HG02870 (cell line): ENCODE results near the gene ARHGAP25.
"Not testable (repeated sequence)": the region's sequence is repeated elsewhere in the genome, so short reads cannot be mapped to it uniquely, and the experiment has no call there.

Experiments used
- ATAC-seq: cut with Tn5 transposase; IDR thresholded peaks from one replicate; pipeline ENCODE4 v1.9.1; 2021; ENCODE audit warnings: mild to moderate bottlenecking, moderate library complexity; ENCODE audit not compliant: unreplicated experiment

The ARHGAP25 gene

DNA sequence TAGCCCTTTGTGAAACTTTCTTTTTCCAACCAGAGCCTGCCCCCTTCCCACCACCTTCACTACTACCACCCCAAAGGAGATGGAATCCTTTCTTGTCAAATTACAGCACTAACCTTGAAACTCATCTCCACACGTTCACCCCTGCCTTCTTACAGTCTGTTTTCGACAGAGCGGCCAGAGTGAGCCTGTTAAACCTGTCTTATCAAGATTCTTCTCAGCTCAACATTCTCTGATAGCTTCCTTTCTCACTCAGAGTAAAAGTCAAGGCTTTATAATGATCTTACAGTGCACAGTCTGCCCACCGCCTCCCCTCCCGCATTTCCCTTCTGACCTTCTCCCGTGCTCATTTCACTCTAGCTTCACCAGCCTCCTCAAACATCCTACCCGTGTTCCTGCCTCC is 56.0 kb downstream of the ARHGAP25 start:
- ATAC-seq: no peak

GRCh38 chr2:68791914-68792313 is 57.3 kb downstream of the ARHGAP25 start:
- ATAC-seq: no peak

GRCh38 chr2:68792751-68793150 is 58.1 kb downstream of the ARHGAP25 start:
- no peak for ATAC-seq

DNA sequence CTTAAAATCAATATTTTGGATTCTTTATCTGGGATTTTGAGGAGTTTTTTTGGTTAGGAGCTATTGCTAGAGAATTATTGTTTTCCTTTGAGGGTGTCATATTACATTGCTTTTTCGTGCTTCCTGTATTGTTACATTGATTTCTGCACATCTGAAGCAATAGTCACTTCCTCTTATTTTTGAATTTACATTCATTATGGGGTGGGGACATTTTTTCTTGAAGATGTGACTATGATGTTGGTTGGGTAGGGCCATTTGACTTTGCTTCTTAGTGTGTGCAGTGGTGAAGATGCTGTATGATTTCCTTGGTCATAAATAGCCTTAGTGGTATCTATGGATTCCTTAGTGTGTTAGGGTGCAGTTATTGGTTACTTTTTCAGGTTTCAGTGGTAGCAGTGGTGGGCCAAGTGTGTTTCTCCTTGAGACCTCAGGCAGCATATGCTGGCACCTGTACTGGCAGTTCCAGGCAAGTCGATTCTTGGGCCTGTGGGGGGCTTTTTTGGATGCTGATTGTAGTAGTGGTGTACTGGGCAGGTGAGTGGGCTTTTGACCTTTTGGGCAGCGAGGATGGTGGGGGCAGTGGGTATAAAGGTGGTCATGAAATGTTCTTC is 61.8 kb downstream of the ARHGAP25 start:
- no peak for ATAC-seq

- ATAC-seq: no peak
Observed at GRCh38 chr2:68798569-68798968, 64.0 kb downstream of the ARHGAP25 start.

DNA sequence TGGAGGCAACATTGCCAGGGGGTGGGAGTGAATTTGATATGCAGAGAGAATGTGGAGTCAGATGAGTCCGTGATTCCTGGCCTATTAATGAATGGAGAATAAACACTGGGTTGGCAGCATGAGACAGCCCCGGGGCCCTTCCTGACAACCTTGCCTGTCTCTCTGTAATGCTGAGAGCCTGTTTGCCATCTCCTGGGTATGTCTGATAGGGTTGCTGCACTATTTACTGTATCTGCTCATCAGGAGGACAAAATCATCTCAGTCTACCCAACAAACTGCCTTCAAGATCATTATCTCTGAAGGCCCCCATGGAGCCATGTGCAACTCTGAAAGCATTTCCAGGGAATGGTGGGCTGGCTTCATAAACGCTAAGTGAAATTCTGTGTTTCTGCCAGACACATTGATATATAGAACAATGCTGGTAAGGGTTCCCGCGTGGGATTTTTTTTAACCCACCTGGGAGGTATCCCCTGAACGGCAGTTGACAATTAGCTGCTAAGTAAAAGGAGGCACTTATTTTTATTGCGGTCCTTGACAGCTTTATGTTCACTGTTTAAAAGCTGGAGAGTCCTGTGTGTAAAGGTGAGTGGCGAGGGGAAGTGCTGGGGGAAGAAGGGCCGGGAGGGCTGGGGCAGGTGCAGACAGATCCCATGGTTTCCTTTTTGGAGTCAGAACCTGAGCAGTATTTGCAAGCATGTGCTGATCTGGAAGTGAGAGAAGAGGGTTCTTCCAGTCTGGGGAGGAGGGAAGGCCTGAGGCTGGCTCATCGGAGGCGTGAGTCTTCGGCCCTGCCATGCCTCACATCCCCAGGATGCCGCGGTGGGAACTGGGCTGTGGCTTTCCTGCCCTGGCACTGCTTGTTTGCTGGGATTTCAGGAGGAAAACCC is 64.8 kb downstream of the ARHGAP25 start:
- no peak for ATAC-seq

GRCh38 chr2:68800027-68800401 is 65.4 kb downstream of the ARHGAP25 start:
- no peak for ATAC-seq

DNA sequence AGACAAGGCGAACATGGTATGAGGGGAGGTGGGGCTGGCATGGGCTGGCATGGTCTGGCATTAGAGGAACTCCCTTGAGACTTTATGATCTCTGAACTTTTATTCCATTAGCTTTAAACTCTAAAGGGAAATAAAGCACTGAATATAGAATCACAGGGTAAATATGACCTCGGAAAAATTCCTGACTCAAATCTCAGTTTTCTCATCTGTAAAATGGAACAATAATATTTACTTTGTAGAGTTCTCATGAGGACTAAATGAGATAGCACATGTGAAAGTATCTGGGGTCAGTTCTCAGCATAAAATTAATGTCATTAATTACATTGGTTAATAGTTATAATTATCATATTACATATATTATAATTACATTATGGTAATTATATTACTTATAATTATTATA is 65.9 kb downstream of the ARHGAP25 start:
- ATAC-seq: no peak

DNA sequence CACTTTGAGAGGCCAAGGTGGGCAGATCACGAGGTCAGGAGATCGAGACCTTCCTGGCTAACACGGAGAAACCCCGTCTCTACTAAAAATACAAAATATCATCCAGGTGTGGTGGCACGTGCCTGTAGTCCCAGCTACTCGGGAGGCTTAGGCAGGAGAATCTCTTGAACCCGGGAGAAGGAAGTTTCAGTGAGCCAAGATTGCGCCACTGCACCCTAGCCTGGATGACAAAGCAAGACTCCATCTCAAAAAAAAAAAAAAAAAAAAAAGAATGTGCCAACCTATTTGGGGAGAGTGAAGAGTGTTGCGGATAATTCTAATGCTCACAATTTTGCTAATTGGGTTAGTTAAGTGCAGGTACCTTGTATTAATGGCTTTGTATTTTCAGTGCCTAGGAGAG is 67.5 kb downstream of the ARHGAP25 start:
- ATAC-seq: not testable (repeated sequence)

DNA sequence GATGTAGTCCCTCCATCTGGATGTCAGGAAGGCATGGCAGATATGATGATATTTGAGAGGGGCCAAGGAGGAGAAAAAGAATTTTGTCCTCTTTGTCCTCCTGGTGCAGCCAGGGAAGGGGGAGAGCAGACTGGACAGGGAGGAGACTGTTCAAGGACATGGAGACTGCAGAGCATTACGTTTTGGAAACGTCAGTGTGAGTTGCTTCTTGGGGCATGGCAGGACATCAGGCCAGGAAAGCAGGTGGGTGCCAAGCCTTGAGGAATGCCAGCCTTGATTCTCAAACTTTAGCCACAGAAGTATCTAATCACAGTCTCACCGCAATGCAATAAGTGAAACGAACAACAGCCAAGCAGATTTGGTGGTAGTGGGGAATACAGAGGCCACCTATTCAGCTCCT is 70.4 kb downstream of the ARHGAP25 start:
- no peak for ATAC-seq

- no peak for ATAC-seq
Observed at GRCh38 chr2:68806511-68807109, 72.0 kb downstream of the ARHGAP25 start.

- no peak for ATAC-seq
Observed at GRCh38 chr2:68807821-68808266, 73.2 kb downstream of the ARHGAP25 start.

DNA sequence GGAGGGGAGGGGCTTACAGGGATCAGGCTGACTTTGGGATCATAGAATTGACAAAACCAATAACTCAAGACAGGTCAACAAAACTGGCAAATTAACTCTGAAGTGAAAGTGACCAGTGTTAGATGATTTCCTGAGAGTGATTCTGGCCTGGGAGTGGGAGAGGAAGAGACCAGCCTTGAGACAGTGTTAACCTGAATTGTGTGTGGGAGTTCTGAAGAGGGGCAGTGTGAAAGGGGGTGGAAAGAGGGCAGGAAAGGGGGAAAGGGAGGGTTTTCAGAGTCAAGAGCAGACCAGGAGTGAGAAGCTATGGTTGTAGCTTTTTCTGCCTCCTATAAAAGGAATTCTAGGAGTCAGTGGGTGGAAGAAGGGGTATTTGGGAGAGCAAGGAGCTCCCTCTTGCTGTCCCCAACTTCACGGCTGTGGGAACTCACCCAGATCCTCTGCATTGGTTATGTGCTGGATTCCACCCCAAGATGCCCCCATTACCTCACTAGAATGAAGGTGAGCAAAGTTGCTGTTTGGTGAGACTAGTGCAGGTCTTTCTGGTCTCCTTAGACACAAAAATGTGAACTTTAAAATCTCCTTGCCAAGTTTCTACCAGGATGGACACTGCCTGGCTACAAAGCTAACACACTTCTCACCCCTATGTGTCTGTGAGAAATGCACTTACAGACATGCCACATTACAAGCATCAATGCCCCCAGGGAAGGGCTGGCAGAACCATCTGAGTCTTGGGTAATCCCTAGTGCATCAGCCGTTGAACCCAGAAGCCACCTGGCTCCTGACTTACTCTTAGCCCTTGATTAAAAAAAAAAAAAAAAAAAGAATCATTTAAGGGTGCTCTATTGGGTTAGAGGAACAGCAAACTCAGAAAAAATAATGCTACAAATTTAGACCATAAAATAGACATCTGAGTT is 75.0 kb downstream of the ARHGAP25 start:
- no peak for ATAC-seq

- no peak for ATAC-seq
Observed at GRCh38 chr2:68811364-68811763, 76.8 kb downstream of the ARHGAP25 start.

DNA sequence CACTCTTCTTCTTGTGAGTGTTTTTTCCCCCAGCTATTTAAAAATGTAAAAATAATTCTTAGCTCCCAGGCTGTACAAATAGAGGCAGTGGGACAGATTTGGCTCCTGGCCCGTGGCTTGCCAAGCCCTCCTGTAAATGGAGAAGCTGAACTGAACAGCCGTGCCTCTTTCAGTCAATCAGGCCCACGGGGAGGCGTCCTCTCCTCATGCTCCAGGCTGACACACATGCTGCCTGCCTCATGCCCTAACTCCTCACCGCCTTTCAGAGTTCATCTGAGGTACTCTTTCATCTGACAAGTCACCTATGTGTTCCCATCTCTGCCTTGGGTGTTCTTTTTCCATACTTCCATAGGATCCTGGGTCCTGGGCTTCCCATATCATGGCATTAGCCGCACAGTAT is 77.6 kb downstream of the ARHGAP25 start:
- ATAC-seq: no peak

GRCh38 chr2:68813596-68813995 is 79.0 kb downstream of the ARHGAP25 start:
- ATAC-seq: no peak

- no peak for ATAC-seq
Observed at GRCh38 chr2:68817306-68817705, 82.7 kb downstream of the ARHGAP25 start.

DNA sequence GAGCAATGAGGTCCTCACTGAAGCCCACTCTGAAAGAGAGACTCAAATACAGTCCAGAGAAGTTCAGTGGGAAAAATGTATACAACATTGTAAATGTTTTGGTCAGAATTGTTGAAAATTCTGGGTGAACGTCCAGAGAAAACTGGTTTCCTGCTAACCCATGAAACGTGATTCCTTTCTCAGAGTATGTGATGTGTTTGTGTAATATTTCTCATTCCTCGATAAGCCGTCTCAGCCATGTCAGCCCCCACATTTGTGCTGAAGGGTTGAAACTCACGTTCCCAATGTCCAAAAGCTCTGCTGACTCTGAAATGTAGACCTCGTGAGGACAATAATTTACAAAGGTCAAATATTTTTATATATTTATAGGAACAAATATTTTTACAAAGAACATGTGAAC is 84.9 kb downstream of the ARHGAP25 start:
- no peak for ATAC-seq

DNA sequence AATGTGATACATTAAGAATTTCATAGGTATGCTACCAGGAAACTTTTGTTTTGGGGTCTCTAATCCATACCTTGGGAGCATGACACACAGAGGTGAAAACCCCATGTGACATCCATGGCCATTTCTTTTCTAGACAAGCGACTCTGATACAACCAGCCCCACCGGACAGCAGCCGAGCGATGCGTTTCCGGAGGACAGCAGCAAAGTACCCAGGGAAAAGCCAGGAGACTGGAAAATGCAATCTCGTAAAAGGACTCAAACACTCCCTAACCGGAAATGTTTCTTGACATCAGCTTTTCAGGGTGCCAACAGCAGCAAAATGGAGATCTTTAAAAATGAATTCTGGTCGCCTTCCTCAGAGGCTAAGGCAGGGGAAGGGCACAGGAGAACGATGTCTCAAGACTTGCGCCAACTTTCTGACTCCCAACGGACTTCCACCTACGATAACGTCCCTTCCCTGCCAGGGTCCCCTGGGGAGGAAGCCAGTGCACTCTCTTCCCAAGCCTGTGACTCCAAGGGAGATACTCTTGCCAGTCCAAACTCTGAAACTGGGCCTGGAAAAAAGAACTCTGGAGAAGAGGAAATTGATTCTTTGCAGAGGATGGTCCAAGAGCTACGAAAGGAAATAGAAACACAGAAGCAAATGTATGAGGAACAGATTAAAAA is 87.7 kb downstream of the ARHGAP25 start:
- ATAC-seq: no peak

GRCh38 chr2:68824831-68825230 is 90.2 kb downstream of the ARHGAP25 start:
- no peak for ATAC-seq
